Mesenchymal stem cell (in vitro differentiated cells and primary cell): ENCODE measurements around the gene TEK.

ENCODE experiments used
- DNase-seq: peaks from one replicate; pipeline ENCODE4 v3.0.0-alpha.2; 2013
- H2AFZ ChIP-seq: one replicate; pipeline ENCODE4 v1.6.1; 2013; ENCODE audit warnings: low read depth, mild to moderate bottlenecking, control low read depth, inconsistent platforms, low read length, moderate library complexity
- H2AK5ac ChIP-seq: 2 replicates; pipeline ENCODE4 v1.6.1; 2013; ENCODE audit warnings: low read length, moderate library complexity, mild to moderate bottlenecking, inconsistent platforms; ENCODE audit not compliant: severe bottlenecking
- H2BK120ac ChIP-seq: one replicate; pipeline ENCODE4 v1.6.1; 2013; ENCODE audit warnings: low read depth, mild to moderate bottlenecking, inconsistent platforms, low read length, moderate library complexity
- H2BK12ac ChIP-seq, 2 experiments: one replicate each; pipeline ENCODE4 v1.6.1; 2013; ENCODE audit warnings: inconsistent platforms in 2 of 2, low read length in 2 of 2, mild to moderate bottlenecking in 2 of 2, moderate library complexity in 2 of 2, control low read depth in 1 of 2
- H2BK15ac ChIP-seq: one replicate; pipeline ENCODE4 v1.6.1; 2013; ENCODE audit warnings: mild to moderate bottlenecking, low read depth, inconsistent platforms; ENCODE audit not compliant: poor library complexity, severe bottlenecking
- H2BK5ac ChIP-seq: 2 replicates; pipeline ENCODE4 v1.6.1; 2013; ENCODE audit warnings: low read depth, mild to moderate bottlenecking, low read length, control low read depth, inconsistent platforms; ENCODE audit not compliant: poor library complexity, severe bottlenecking
- H3K14ac ChIP-seq, 2 experiments: one replicate each; pipeline ENCODE4 v1.6.1; 2013; ENCODE audit warnings: inconsistent platforms in 2 of 2, low read length in 2 of 2, control low read depth in 1 of 2, mild to moderate bottlenecking in 1 of 2, moderate library complexity in 1 of 2
- H3K18ac ChIP-seq, 2 experiments: one replicate each; pipeline ENCODE4 v1.6.1; 2013; ENCODE audit warnings: inconsistent platforms in 2 of 2, low read length in 2 of 2, control low read depth in 1 of 2, low read depth in 1 of 2, mild to moderate bottlenecking in 1 of 2
- H3K23ac ChIP-seq, 2 experiments: one replicate each; pipeline ENCODE4 v1.6.1; 2013; ENCODE audit warnings: inconsistent platforms in 2 of 2, low read length in 2 of 2, mild to moderate bottlenecking in 2 of 2, moderate library complexity in 2 of 2, control low read depth in 1 of 2
- H3K27ac ChIP-seq: 2 replicates; pipeline ENCODE4 v1.5.1; 2013; ENCODE audit warnings: mild to moderate bottlenecking, moderate library complexity, low read length, control low read depth, inconsistent platforms; ENCODE audit not compliant: poor library complexity, severe bottlenecking
- H3K27me3 ChIP-seq, 2 experiments: 2 replicates each; pipeline versions ENCODE4 v1.6.1 to v1.7.0; 2013; ENCODE audit warnings: low read length in 2 of 2, mild to moderate bottlenecking in 2 of 2, moderate library complexity in 2 of 2, control low read depth in 1 of 2, inconsistent platforms in 1 of 2; ENCODE audit not compliant: control insufficient read depth in 1 of 2, insufficient read depth in 1 of 2
- H3K36me3 ChIP-seq, 2 experiments: 2 replicates each; pipeline versions ENCODE4 v1.6.1 to v1.7.0; 2013; ENCODE audit warnings: low read length in 2 of 2, control low read depth in 1 of 2, inconsistent platforms in 1 of 2, low read depth in 1 of 2, mild to moderate bottlenecking in 1 of 2; ENCODE audit not compliant: insufficient read depth in 2 of 2, control insufficient read depth in 1 of 2
- H3K4ac ChIP-seq, 2 experiments: one replicate each; pipeline ENCODE4 v1.6.1; 2013; ENCODE audit warnings: inconsistent platforms in 2 of 2, low read length in 2 of 2, mild to moderate bottlenecking in 2 of 2, moderate library complexity in 2 of 2, control low read depth in 1 of 2, low read depth in 1 of 2
- H3K4me1 ChIP-seq: 2 replicates; pipeline ENCODE4 v1.6.1; 2013; ENCODE audit warnings: low read depth, low read length, control low read depth; ENCODE audit not compliant: control insufficient read depth, insufficient read depth
- H3K4me2 ChIP-seq: 2 replicates; pipeline ENCODE4 v1.6.1; 2013; ENCODE audit warnings: low read length, mild to moderate bottlenecking, inconsistent platforms; ENCODE audit not compliant: poor library complexity, severe bottlenecking
- H3K4me3 ChIP-seq, 2 experiments: 2 replicates each; pipeline versions ENCODE4 v1.5.1 to v1.7.0; 2013; ENCODE audit warnings: low read length in 2 of 2, mild to moderate bottlenecking in 2 of 2, control low read depth in 1 of 2, low read depth in 1 of 2; ENCODE audit not compliant: insufficient read depth in 1 of 2
- H3K79me1 ChIP-seq: replicated peaks from 2 replicates; pipeline ENCODE4 v1.6.1; 2013; ENCODE audit warnings: mild to moderate bottlenecking, control low read depth, low read length, inconsistent platforms; ENCODE audit not compliant: poor library complexity, severe bottlenecking
- H3K9ac ChIP-seq: 2 replicates; pipeline ENCODE4 v1.7.0; 2013; ENCODE audit warnings: mild to moderate bottlenecking, low read length, moderate library complexity
- H3K9me3 ChIP-seq: 2 replicates; pipeline ENCODE4 v1.7.0; 2013; ENCODE audit warnings: mild to moderate bottlenecking, low read length; ENCODE audit not compliant: control insufficient read depth
- H4K8ac ChIP-seq: one replicate; pipeline ENCODE4 v1.6.1; 2013; ENCODE audit warnings: inconsistent platforms, mild to moderate bottlenecking, low read length, moderate library complexity
- H4K91ac ChIP-seq: one replicate; pipeline ENCODE4 v1.6.1; 2013; ENCODE audit warnings: mild to moderate bottlenecking, low read length, inconsistent platforms
- WGBS: methylation state at CpG from one replicate; pipeline ENCODE4 v1.1.7; 2013; ENCODE audit warnings: mixed read lengths; 5-methylcytosine and 5-hydroxymethylcytosine counted together

The TEK gene

GRCh38 chr9:27260789-27261516 is 151.9 kb downstream of the TEK start:
- H2AFZ ChIP-seq, result no peak overlapping the region
- H2AK5ac ChIP-seq, result no peak overlapping the region
- no peak overlapping the region for H2BK5ac ChIP-seq
- no peak overlapping the region for H3K14ac ChIP-seq
- no peaks in the 10 kb centered on the region for H3K79me1 ChIP-seq
- no peaks in the 10 kb centered on the region for H3K4me1 ChIP-seq
- H4K91ac ChIP-seq, result no peak overlapping the region
- H2BK15ac ChIP-seq, result no peak overlapping the region
- H3K23ac ChIP-seq, result no peak overlapping the region
- H4K8ac ChIP-seq, result peak overlapping the region; percentile 24
- no peak overlapping the region for H2BK120ac ChIP-seq
- H3K36me3 ChIP-seq, result no peaks in the 10 kb centered on the region
- H3K4me2 ChIP-seq, result no peak overlapping the region
- no peak overlapping the region for H3K4ac ChIP-seq
- 85% methylated on average over 8 of the region's 8 CpGs for WGBS
- no peak overlapping the region for H3K27ac ChIP-seq
- peak overlapping the region in 1 of 2 experiments; percentile 6 for H2BK12ac ChIP-seq
- no peak overlapping the region for H3K9ac ChIP-seq
- peaks cover 0 to 26% of the 10 kb centered on the region in 2 experiments for H3K27me3 ChIP-seq
- DNase-seq, result no peak
- H3K9me3 ChIP-seq, result no peaks in the 10 kb centered on the region
- no peak overlapping the region for H3K4me3 ChIP-seq
- H3K18ac ChIP-seq, result no peak overlapping the region

GRCh38 chr9:27261517-27262211 is 152.6 kb downstream of the TEK start:
- no peak overlapping the region for H3K18ac ChIP-seq
- no peak overlapping the region for H3K23ac ChIP-seq
- H3K9me3 ChIP-seq, result no peaks in the 10 kb centered on the region
- H3K27me3 ChIP-seq, result peaks cover 0 to 26% of the 10 kb centered on the region in 2 experiments
- H3K36me3 ChIP-seq, result no peaks in the 10 kb centered on the region
- no peaks in the 10 kb centered on the region for H3K4me1 ChIP-seq
- 50% methylated on average over 4 of the region's 4 CpGs for WGBS
- no peak overlapping the region for H4K8ac ChIP-seq
- no peak overlapping the region for H2BK5ac ChIP-seq
- no peak overlapping the region for H2BK120ac ChIP-seq
- no peak overlapping the region for H2AFZ ChIP-seq
- H3K4me3 ChIP-seq, result no peak overlapping the region
- no peak overlapping the region for H3K4ac ChIP-seq
- H2BK15ac ChIP-seq, result no peak overlapping the region
- no peaks in the 10 kb centered on the region for H3K79me1 ChIP-seq
- no peak overlapping the region for H2AK5ac ChIP-seq
- no peak overlapping the region for H2BK12ac ChIP-seq
- no peak for DNase-seq
- no peak overlapping the region for H3K14ac ChIP-seq
- no peak overlapping the region for H3K4me2 ChIP-seq
- no peak overlapping the region for H3K27ac ChIP-seq
- no peak overlapping the region for H3K9ac ChIP-seq
- no peak overlapping the region for H4K91ac ChIP-seq

- Histone ChIP-seq H2BK5ac (no peak overlapping the region), H3K9ac (no peak overlapping the region), H2BK12ac (no peak overlapping the region), H2AFZ (no peak overlapping the region), H3K27me3 (no peaks in the 10 kb centered on the region), H3K9me3 (no peaks in the 10 kb centered on the region), H3K14ac (no peak overlapping the region), H3K23ac (no peak overlapping the region), H3K4ac (no peak overlapping the region), H2BK120ac (no peak overlapping the region), H3K36me3 (no peaks in the 10 kb centered on the region), H2AK5ac (no peak overlapping the region), H3K4me1 (no peaks in the 10 kb centered on the region), H3K27ac (no peak overlapping the region), H4K8ac (no peak overlapping the region), H3K4me2 (no peak overlapping the region), H3K79me1 (no peaks in the 10 kb centered on the region), H2BK15ac (no peak overlapping the region), H3K4me3 (no peak overlapping the region), H3K18ac (no peak overlapping the region), H4K91ac (no peak overlapping the region)
- DNase-seq, result no peak
- 97% methylated on average over 2 of the region's 2 CpGs for WGBS
Observed at GRCh38 chr9:27272103-27272502, 163.1 kb downstream of the TEK start.

GRCh38 chr9:27273186-27273585 is 164.2 kb downstream of the TEK start:
- Histone ChIP-seq H3K18ac (no peak overlapping the region), H4K91ac (no peak overlapping the region), H2BK15ac (no peak overlapping the region), H3K14ac (no peak overlapping the region), H3K4me1 (no peaks in the 10 kb centered on the region), H3K36me3 (no peaks in the 10 kb centered on the region), H3K9me3 (no peaks in the 10 kb centered on the region), H3K27ac (no peak overlapping the region), H3K23ac (no peak overlapping the region), H2BK12ac (no peak overlapping the region), H3K9ac (no peak overlapping the region), H2BK120ac (no peak overlapping the region), H3K4me2 (no peak overlapping the region), H3K27me3 (no peaks in the 10 kb centered on the region), H4K8ac (no peak overlapping the region), H2AFZ (no peak overlapping the region), H3K4me3 (no peak overlapping the region), H3K4ac (no peak overlapping the region), H2AK5ac (no peak overlapping the region), H2BK5ac (no peak overlapping the region), H3K79me1 (no peaks in the 10 kb centered on the region)
- peak; percentile 8 for DNase-seq
- 100% methylated on average over 1 of the region's 1 CpG for WGBS
